GM19438 (cell line): ENCODE results near the gene S1PR3.

Experiments used
- ATAC-seq: cut with Tn5 transposase; IDR thresholded peaks from one replicate; pipeline ENCODE4 v1.9.1; 2021; ENCODE audit warnings: low read depth; ENCODE audit not compliant: unreplicated experiment

The S1PR3 gene

DNA sequence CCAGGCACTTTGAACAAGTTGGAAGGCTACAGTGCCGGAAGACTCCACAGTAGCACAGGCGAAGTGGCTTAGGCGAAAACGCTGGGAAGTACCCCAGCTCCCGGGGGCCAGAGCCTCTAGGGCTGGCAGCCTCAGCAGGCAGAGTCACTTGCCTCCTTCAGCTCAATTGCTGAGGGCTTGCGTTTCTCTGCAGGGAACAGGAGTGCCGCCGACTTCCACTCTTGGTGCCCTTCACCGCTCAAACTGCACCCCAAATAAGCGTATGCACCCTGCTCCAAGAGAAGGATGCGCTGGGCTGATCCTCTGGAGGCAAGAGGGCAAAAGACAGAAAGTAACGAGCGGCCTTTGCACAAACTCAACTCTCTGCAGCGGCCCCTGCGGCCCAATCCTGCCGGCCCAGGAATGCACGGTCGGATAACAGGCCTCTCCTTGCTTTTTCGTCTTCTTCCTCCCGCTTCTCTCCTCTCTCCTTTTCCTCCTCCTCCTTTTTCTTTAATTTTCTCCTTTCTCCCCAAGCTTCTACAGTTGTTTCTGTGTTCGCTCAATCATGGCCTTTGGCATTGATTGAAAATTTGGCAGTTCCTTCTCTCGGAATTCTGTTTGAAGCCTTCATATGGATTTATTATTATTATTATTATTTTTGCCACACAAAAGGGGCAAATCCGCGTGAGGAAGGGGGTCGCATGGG lies 1.1 kb upstream of the S1PR3 start:
- no peak for ATAC-seq

GRCh38 chr9:88990729-88991065 lies 571 bp upstream of the S1PR3 start:
- no peak for ATAC-seq

- no peak for ATAC-seq
Observed at GRCh38 chr9:88992556-88992955, 1.3 kb downstream of the S1PR3 start.

GRCh38 chr9:88993327-88993726 lies 2.1 kb downstream of the S1PR3 start:
- no peak for ATAC-seq

- ATAC-seq = no peak
Observed at GRCh38 chr9:88993871-88994460, 2.7 kb downstream of the S1PR3 start.

DNA sequence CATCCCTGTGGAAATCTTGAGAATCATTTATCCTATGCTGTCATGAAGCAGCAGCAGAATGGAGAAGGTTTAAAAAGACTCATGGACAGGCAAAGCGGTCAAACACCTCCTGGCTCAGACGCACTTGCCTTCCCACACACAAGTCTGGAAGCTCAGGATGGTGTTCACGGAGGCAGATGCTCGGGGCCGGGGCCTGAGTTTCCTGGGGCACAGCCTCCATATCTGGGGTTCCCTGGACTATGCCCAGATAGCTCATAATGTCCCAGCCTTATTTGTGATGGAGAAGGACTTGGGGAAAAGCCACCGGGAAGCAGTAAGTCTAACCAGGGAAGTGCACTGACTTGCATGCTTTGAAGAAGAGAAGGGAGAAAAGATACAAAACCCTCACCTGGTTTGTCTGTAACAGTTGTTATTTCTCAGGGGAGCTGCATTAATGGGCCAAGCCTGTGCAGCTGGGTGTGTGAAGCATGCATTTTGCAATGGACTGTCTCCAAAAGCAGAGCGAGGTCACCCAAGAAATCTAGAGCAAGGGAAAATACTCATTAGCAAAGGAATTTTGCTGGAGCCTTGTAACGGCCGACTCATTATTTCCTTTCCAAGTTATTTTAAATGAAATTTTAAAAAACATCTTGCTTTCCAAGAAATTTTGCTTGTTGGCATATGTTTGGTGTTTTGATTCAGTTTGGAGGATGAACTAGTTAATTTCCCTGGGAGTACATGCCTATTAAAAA lies 3.4 kb downstream of the S1PR3 start:
- ATAC-seq = no peak

GRCh38 chr9:88995200-88995577 lies 3.9 kb downstream of the S1PR3 start:
- no peak for ATAC-seq

DNA sequence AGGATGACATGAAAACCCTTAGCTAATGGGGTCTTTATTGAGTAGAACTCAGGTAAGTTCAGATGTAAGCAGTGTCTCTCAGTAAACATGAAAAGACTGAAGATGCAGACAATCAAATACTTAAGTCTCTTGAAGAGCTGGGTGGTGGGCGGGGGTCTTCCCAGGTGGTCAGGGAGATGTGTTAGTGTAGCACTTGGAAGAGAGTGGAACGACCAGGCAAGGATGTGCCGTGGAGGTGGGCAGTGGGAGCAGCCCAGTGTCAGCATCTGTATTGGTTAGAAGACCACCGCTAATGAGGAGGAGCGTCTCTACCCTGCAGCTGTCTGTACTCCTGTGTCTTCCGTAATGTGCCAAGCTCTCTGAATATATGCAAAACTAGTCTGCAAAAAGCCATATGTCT lies 4.4 kb downstream of the S1PR3 start:
- no peak for ATAC-seq

DNA sequence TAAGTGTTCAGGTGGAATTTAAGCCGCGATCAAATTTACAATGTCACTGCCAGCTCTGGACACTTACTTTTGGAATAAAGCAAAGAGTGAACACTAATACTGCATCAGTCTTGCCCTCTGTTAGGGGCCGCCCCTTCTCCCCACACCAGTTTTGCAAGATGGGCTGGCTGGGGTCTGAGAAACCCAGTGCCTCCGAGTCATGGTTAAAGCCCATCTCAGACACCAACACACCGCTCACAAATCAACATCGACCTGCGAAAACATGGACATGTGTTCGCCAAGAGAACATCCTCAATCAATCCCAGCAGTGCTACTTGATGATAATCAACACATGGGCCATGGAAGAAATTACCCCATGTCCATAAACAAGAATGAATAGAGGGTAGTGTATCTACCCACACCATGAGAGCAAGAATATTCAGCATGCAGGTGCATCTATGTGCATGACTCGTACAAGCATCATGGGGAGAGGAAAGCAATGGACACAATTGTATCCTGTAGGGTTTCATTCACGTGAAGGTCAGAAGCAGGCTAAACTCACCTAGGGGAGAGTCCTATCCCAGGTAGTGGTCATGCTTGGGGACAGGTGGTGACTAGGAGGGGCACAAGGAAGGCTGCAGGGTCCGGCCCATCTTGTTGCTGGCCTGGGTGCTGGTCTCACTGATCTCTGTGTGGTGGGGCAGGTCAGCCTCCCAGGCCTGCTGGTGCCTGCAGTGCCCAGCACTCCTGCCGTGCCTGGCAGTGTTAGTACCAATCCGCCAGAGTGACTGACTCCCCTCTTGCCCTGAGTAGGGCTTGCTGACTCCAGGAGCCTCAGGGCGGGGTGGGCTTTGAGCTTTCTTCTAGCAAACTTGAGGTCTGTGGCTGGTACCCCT lies 5.0 kb downstream of the S1PR3 start:
- ATAC-seq = no peak

GRCh38 chr9:88996921-88997235 lies 5.6 kb downstream of the S1PR3 start:
- ATAC-seq = no peak

GRCh38 chr9:88997646-88998045 lies 6.4 kb downstream of the S1PR3 start:
- ATAC-seq = no peak

GRCh38 chr9:88998503-88998902 lies 7.2 kb downstream of the S1PR3 start:
- ATAC-seq = no peak

DNA sequence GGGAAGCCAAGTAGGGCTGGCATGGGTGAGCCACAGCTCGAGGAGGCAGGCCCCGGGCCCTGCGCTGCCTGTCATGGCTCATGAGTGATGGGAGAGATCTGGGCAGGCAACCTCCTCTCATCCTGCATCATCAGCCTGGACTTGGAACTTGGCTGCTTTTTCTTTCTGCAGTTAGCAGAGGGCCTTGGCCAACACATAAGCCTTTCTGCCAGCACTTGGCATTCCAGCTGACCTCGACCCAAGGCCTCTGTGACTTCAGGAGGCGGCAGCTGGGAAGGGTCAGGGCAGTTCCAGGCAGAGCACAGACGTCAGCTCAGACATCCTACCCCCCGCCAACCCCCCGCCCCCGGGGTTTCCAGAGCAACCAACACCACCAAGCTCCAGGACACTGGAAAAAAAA lies 7.6 kb downstream of the S1PR3 start:
- no peak for ATAC-seq

DNA sequence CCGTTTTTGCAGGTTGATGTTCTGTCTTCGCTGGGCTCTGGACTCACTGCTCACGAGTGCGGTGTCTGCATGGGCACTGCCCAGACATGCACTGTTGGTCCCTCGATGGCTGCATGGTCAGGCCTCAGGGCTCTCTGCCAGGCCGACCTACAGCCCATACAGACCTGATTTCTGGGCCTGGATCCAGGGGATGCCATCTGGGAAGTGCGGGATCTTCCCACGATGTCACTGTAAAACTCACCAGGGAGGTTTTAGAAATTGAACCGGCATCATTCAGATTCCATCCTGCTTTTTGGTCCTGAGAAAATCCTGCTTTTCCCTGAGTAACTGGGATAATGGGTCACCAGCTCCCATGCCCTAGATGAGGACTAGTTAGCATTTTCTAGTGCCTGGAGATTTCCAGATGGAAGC lies 9.1 kb downstream of the S1PR3 start:
- ATAC-seq = no peak

DNA sequence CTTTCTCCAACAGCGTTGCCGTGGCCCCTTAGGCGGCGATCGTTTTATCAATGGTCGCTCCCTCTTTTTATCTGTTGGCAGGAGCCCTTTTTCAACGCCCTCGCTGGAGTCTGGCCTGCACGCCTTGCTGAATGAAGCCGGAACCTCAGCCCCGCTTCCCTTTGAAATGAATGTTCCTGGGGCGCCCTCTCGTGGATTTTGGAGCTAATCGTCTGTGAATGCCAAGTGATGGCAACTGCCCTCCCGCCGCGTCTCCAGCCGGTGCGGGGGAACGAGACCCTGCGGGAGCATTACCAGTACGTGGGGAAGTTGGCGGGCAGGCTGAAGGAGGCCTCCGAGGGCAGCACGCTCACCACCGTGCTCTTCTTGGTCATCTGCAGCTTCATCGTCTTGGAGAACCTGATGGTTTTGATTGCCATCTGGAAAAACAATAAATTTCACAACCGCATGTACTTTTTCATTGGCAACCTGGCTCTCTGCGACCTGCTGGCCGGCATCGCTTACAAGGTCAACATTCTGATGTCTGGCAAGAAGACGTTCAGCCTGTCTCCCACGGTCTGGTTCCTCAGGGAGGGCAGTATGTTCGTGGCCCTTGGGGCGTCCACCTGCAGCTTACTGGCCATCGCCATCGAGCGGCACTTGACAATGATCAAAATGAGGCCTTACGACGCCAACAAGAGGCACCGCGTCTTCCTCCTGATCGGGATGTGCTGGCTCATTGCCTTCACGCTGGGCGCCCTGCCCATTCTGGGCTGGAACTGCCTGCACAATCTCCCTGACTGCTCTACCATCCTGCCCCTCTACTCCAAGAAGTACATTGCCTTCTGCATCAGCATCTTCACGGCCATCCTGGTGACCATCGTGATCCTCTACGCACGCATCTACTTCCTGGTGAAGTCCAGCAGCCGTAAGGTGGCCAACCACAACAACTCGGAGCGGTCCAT lies 10.0 kb downstream of the S1PR3 start:
- ATAC-seq = peak; percentile 75

GRCh38 chr9:89001917-89002540 lies 10.8 kb downstream of the S1PR3 start:
- no peak for ATAC-seq

DNA sequence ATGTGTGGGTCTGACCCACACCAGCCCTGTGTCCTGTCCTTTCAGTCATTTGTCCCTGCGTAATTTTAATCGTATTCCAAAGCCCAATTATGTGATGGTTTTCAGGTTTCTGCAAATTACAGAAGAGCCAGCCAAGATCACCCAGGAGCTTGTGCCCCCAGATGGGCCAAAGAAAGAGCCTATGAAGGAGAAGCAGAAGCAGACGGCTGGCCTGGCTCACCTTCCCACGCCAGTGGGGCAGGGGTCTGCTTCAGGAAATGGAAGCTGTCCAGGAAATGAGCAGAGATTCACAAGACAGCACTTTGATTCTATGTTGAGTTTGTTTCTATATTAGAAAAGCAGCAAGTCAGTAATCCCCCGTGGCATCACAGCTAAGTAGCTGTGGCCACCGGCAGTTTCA lies 11.7 kb downstream of the S1PR3 start:
- ATAC-seq = no peak

DNA sequence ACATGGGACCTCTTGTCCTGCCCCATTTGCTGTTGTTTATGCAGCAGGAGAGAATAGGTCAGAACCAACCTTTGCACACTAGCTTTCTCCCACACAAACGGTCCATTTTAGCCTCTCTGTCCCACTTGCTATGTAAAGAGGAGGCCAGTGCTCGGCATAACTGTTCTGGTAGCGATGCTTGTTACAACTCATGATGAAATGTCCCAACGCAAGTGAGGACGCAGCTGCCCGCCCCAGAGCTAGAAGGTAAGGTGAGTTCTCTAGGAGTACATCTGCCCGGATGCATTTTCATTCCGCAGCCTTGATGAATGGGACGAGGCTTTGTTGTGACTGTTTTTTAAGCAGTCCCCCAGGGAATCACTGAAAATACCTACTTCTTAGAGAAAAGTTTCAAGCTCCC lies 14.1 kb downstream of the S1PR3 start:
- ATAC-seq = no peak

DNA sequence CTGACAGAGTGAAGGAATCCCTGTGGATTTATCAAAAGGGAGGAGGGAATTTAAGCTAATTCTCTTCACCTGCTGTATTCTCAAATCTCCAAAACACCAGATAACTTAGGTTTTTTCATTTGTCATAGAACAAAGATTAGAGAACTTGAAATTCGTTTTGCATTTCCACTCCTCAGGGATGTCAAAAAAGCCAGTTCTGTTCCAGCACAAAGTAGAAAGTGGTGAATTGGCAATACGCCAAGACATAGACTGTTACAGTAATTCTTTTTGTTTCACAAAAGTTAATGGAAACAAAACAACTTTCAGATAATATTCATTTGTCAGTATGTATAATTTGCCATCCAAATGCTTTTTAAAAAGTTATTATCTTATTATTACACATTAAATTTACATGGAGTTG lies 15.0 kb downstream of the S1PR3 start:
- ATAC-seq = no peak
